OCI-LY1 (cell line): Measurements from ENCODE around the gene WDR55.

Experiments used
- H2AFZ ChIP-seq: fragments of 200-600 bp; sonication (generic), shearing (Covaris generic); 2 replicates; pipeline ENCODE4 v1.6.0; 2014; ENCODE audit warnings: antibody characterized with exemption, mild to moderate bottlenecking, low read length
- H3F3A ChIP-seq: fragments of 200-600 bp; sonication (generic), shearing (Covaris generic); 2 replicates; pipeline ENCODE4 v1.6.0; 2014; ENCODE audit warnings: mild to moderate bottlenecking, antibody characterized with exemption, low read length, moderate library complexity; ENCODE audit not compliant: insufficient read depth
- H3K27ac ChIP-seq: fragments of 200-600 bp; sonication (generic); 2 replicates; pipeline ENCODE4 v1.5.1; 2014; ENCODE audit warnings: low read length, mixed run types, mild to moderate bottlenecking, low read depth; ENCODE audit not compliant: poor library complexity, severe bottlenecking
- H3K27me3 ChIP-seq: fragments of 200-600 bp; sonication (generic); 2 replicates; pipeline ENCODE4 v1.6.0; 2014; ENCODE audit warnings: antibody characterized with exemption, mild to moderate bottlenecking, low read length, moderate library complexity; ENCODE audit not compliant: insufficient read depth
- H3K36me3 ChIP-seq: fragments of 200-600 bp; sonication (generic); 2 replicates; pipeline ENCODE4 v1.6.1; 2014; ENCODE audit warnings: mild to moderate bottlenecking, antibody characterized with exemption, low read length, moderate library complexity, mixed read lengths; ENCODE audit not compliant: insufficient read depth
- H3K4me1 ChIP-seq: fragments of 200-600 bp; sonication (generic); 2 replicates; pipeline ENCODE4 v1.5.1; 2014; ENCODE audit warnings: mild to moderate bottlenecking, low read length, moderate library complexity; ENCODE audit not compliant: insufficient read depth, severe bottlenecking
- H3K4me2 ChIP-seq: fragments of 200-600 bp; sonication (generic), shearing (Covaris generic); 2 replicates; pipeline ENCODE4 v1.6.1; 2014; ENCODE audit warnings: low read length
- H3K4me3 ChIP-seq: fragments of 200-600 bp; sonication (generic); 2 replicates; pipeline ENCODE4 v1.5.1; 2014; ENCODE audit warnings: low read length, low read depth, mild to moderate bottlenecking, mixed read lengths; ENCODE audit not compliant: poor library complexity, severe bottlenecking
- H3K79me2 ChIP-seq: fragments of 200-600 bp; shearing (Covaris generic); 2 replicates; pipeline ENCODE4 v1.6.1; 2016; ENCODE audit warnings: mixed run types, low read length, mixed read lengths; ENCODE audit not compliant: insufficient read depth
- H3K9ac ChIP-seq: fragments of 200-600 bp; sonication (generic), shearing (Covaris generic); 2 replicates; pipeline ENCODE4 v1.6.1; 2014; ENCODE audit warnings: mild to moderate bottlenecking, low read length, mixed read lengths
- H3K9me2 ChIP-seq: fragments of 200-600 bp; sonication (generic), shearing (Covaris generic); 2 replicates; pipeline ENCODE4 v1.6.1; 2014; ENCODE audit warnings: low read depth, mild to moderate bottlenecking, low read length, mixed read lengths
- H3K9me3 ChIP-seq: fragments of 200-600 bp; shearing (Covaris generic); 2 replicates; pipeline ENCODE4 v1.6.1; 2014; ENCODE audit warnings: low read length, mixed read lengths
- H4K20me1 ChIP-seq: fragments of 200-600 bp; sonication (generic), shearing (Covaris generic); 2 replicates; pipeline ENCODE4 v1.6.0; 2016; ENCODE audit warnings: mild to moderate bottlenecking, low read length; ENCODE audit not compliant: insufficient read depth
- EZH2 ChIP-seq: fragments of 200-600 bp; sonication (generic), shearing (Covaris generic); IDR thresholded peaks from 2 replicates; pipeline ENCODE4 v1.8.0; 2017; ENCODE audit warnings: borderline replicate concordance, mixed run types, mild to moderate bottlenecking, antibody characterized with exemption, low read length, moderate library complexity, mixed read lengths
- TF ChIP-seq, protein P1 (sequence below): fragments of 200-600 bp; sonication (generic), shearing (Covaris generic); IDR thresholded peaks from 2 replicates; pipeline ENCODE4 v1.5.1; 2017; ENCODE audit warnings: mild to moderate bottlenecking, antibody characterized with exemption, low read length, moderate library complexity, mixed read lengths

WDR55 gene

GRCh38 chr5:140690941-140691924 lies 26.5 kb downstream of the WDR55 start, which contains the start of the genes HARS1 and HARS2:
Gene HARS1, minus strand, starts transcription at chr5:140691370. Its CDS starts 66 bp downstream, at chr5:140691304.
Gene HARS2, plus strand, starts transcription at chr5:140691455. Its CDS starts 194 bp downstream, at chr5:140691649.
- Histone ChIP-seq H2AFZ (no peak within 1 kb of the TSS), H3F3A (no peaks in the 10 kb centered on the region), H4K20me1 (no peaks in the 10 kb centered on the region), H3K27me3 (no peaks in the 10 kb centered on the region), H3K4me3 (peak within 1 kb of the TSS; percentile 85), H3K4me1 (peaks cover 22% of the 10 kb centered on the region), H3K9me3 (no peaks in the 10 kb centered on the region), H3K36me3 (peaks cover 58% of the 10 kb centered on the region), H3K9me2 (no peaks in the 10 kb centered on the region), H3K9ac (peak within 1 kb of the TSS; percentile 91), H3K79me2 (peaks cover 16% of the 10 kb centered on the region), H3K27ac (peak within 1 kb of the TSS; percentile 11), H3K4me2 (peak within 1 kb of the TSS; percentile 76)
- TF ChIP-seq EZH2: no peak
- TF ChIP-seq, protein P1, sequence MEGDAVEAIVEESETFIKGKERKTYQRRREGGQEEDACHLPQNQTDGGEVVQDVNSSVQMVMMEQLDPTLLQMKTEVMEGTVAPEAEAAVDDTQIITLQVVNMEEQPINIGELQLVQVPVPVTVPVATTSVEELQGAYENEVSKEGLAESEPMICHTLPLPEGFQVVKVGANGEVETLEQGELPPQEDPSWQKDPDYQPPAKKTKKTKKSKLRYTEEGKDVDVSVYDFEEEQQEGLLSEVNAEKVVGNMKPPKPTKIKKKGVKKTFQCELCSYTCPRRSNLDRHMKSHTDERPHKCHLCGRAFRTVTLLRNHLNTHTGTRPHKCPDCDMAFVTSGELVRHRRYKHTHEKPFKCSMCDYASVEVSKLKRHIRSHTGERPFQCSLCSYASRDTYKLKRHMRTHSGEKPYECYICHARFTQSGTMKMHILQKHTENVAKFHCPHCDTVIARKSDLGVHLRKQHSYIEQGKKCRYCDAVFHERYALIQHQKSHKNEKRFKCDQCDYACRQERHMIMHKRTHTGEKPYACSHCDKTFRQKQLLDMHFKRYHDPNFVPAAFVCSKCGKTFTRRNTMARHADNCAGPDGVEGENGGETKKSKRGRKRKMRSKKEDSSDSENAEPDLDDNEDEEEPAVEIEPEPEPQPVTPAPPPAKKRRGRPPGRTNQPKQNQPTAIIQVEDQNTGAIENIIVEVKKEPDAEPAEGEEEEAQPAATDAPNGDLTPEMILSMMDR: no peak

DNA sequence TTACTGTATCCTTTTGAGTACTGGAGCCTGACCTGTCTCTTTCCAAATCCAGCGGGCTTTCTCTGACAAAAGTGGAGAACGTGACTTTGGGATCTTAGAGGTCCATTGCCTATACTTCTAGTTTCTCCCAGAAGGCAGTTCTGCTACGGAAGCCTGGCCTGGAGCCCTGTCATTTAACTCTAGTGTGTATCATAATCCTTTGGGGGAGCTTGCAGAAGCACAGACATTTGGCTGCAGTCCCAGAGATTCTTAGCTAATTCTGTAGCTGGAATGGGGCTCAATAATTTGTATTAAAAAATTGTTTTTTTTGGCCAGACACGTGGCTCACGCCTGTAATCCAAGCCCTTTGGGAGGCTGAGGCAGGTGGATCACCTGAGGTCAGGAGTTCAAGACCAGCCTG lies 29.6 kb downstream of the WDR55 start:
- Histone ChIP-seq H3K27me3 (no peaks in the 10 kb centered on the region), H3K4me3 (no peak overlapping the region), H3K4me2 (no peak overlapping the region), H3K4me1 (peaks cover 22% of the 10 kb centered on the region), H3K36me3 (peaks cover 60% of the 10 kb centered on the region), H3F3A (no peaks in the 10 kb centered on the region), H3K9me3 (no peaks in the 10 kb centered on the region), H3K27ac (no peak overlapping the region), H3K79me2 (peaks cover 16% of the 10 kb centered on the region), H2AFZ (no peak overlapping the region), H3K9ac (no peak overlapping the region), H3K9me2 (no peaks in the 10 kb centered on the region), H4K20me1 (no peaks in the 10 kb centered on the region)
- TF ChIP-seq, protein P1: no peak
- no peak for TF ChIP-seq EZH2

DNA sequence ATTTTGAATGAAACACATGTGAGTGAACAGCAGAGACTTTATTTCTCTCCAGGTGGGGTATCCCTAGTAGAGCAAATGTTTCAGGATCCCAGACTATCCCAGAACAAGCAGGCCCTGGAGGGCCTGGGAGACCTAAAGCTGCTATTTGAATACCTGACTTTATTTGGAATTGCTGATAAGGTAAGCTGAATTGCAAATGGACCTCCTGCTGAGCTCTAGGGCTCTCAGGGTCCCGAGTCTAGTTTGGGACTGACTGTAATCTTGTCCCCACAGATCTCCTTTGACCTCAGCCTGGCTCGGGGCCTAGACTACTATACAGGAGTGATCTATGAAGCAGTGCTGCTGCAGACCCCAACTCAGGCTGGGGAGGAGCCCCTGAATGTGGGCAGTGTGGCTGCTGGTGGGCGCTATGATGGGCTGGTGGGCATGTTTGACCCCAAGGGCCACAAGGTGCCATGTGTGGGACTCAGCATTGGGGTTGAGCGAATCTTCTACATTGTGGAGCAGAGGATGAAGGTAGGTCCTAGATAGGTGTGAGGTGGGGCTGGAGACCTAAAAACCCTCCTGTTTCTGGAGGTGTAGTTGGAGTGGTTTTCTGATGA lies 32.3 kb downstream of the WDR55 start:
- Histone ChIP-seq H4K20me1 (no peaks in the 10 kb centered on the region), H3K4me3 (no peak overlapping the region), H3K79me2 (peaks cover 10% of the 10 kb centered on the region), H3K4me2 (no peak overlapping the region), H3K9ac (no peak overlapping the region), H3K36me3 (peaks cover 77% of the 10 kb centered on the region), H3K9me3 (no peaks in the 10 kb centered on the region), H2AFZ (no peak overlapping the region), H3K27ac (no peak overlapping the region), H3K9me2 (no peaks in the 10 kb centered on the region), H3K4me1 (peaks cover 26% of the 10 kb centered on the region), H3K27me3 (no peaks in the 10 kb centered on the region), H3F3A (no peaks in the 10 kb centered on the region)
- no peak for TF ChIP-seq EZH2
- TF ChIP-seq, protein P1: no peak
